ENCODE measurements around the gene PLEKHA5.
"Not testable (repeated sequence)": the region's sequence is repeated elsewhere in the genome, so short reads cannot be mapped to it uniquely, and the experiment has no call there.

- TF ChIP-seq YY1 (IDR thresholded peaks at IDR 0.05; ENCODE audit: low read depth); POLR2AphosphoS5 (IDR thresholded peaks at IDR 0.05; ENCODE audit: low read depth, low read length): not testable (repeated sequence)
- TF ChIP-seq, protein P1, sequence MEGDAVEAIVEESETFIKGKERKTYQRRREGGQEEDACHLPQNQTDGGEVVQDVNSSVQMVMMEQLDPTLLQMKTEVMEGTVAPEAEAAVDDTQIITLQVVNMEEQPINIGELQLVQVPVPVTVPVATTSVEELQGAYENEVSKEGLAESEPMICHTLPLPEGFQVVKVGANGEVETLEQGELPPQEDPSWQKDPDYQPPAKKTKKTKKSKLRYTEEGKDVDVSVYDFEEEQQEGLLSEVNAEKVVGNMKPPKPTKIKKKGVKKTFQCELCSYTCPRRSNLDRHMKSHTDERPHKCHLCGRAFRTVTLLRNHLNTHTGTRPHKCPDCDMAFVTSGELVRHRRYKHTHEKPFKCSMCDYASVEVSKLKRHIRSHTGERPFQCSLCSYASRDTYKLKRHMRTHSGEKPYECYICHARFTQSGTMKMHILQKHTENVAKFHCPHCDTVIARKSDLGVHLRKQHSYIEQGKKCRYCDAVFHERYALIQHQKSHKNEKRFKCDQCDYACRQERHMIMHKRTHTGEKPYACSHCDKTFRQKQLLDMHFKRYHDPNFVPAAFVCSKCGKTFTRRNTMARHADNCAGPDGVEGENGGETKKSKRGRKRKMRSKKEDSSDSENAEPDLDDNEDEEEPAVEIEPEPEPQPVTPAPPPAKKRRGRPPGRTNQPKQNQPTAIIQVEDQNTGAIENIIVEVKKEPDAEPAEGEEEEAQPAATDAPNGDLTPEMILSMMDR (IDR thresholded peaks at IDR 0.05): not testable (repeated sequence)
Observed at GRCh38 chr12:19170286-19170685, 40.8 kb downstream of the PLEKHA5 start.
